Measurements from ENCODE around the gene GBP7. TPM values are rescaled to one million over a fixed set of nuclear protein-coding genes. Genes with fewer than 3 reads are reported as not detected.
"Not testable (repeated sequence)": the region's sequence is repeated elsewhere in the genome, so short reads cannot be mapped to it uniquely, and the experiment has no call there.

GBP7 gene
- total RNA-seq, 2 experiments from 2014 or later: 0.10 to 0.36 TPM

GRCh38 chr1:89147678-89148658 is 27.8 kb downstream of the GBP7 start:
- Mint-ChIP-seq H3K27ac (no peak overlapping the region), H3K36me3 (no peaks in the 10 kb centered on the region), H3K4me1 (peaks cover 5% of the 10 kb centered on the region), H3K9me3 (no peaks in the 10 kb centered on the region), H3K27me3 (no peaks in the 10 kb centered on the region), H3K4me3 (no peak overlapping the region)
- no peak for DNase-seq

GRCh38 chr1:89146721-89147120 is 29.1 kb downstream of the GBP7 start:
- Mint-ChIP-seq H3K9me3 (no peaks in the 10 kb centered on the region), H3K27ac (no peak overlapping the region), H3K36me3 (no peaks in the 10 kb centered on the region), H3K27me3 (no peaks in the 10 kb centered on the region), H3K4me1 (peaks cover 3% of the 10 kb centered on the region), H3K4me3 (no peak overlapping the region)
- DNase-seq: no peak

- H3K36me3 Mint-ChIP-seq: no peaks in the 10 kb centered on the region
- no peak overlapping the region for H3K4me3 Mint-ChIP-seq
- H3K9me3 Mint-ChIP-seq: no peaks in the 10 kb centered on the region
These were observed 32.3 kb downstream of the GBP7 start for GRCh38 chr1:89143484-89143883.

GRCh38 chr1:89142160-89142559 is 33.6 kb downstream of the GBP7 start:
- H3K27me3 Mint-ChIP-seq: no peaks in the 10 kb centered on the region
- no peak overlapping the region for H3K4me3 Mint-ChIP-seq
- no peak for DNase-seq
- peaks cover 4% of the 10 kb centered on the region for H3K4me1 Mint-ChIP-seq
- H3K36me3 Mint-ChIP-seq: no peaks in the 10 kb centered on the region
- H3K27ac Mint-ChIP-seq: no peak overlapping the region
- H3K9me3 Mint-ChIP-seq: peaks cover 3% of the 10 kb centered on the region

More at GRCh38 chr1:89143484-89143883, 32.3 kb downstream of the GBP7 start:
- no peak for DNase-seq
- Mint-ChIP-seq H3K27ac (no peak overlapping the region), H3K4me1 (peaks cover 4% of the 10 kb centered on the region), H3K27me3 (no peaks in the 10 kb centered on the region)

- Mint-ChIP-seq H3K27me3 (no peaks in the 10 kb centered on the region), H3K27ac (no peak overlapping the region), H3K4me1 (peaks cover 21% of the 10 kb centered on the region), H3K9me3 (peaks cover 18% of the 10 kb centered on the region), H3K36me3 (peaks cover 6% of the 10 kb centered on the region), H3K4me3 (no peak overlapping the region)
- no peak for DNase-seq
These were observed 42.1 kb downstream of the GBP7 start for GRCh38 chr1:89133747-89134146.

- Mint-ChIP-seq H3K4me1 (peaks cover 36% of the 10 kb centered on the region), H3K27ac (no peak overlapping the region), H3K36me3 (peaks cover 19% of the 10 kb centered on the region), H3K4me3 (no peak overlapping the region), H3K27me3 (no peaks in the 10 kb centered on the region), H3K9me3 (peaks cover 15% of the 10 kb centered on the region)
- no peak for DNase-seq
These were observed 45.1 kb downstream of the GBP7 start for GRCh38 chr1:89130716-89131115.

GRCh38 chr1:89129911-89130310 is 45.9 kb downstream of the GBP7 start:
- Mint-ChIP-seq H3K27ac (peak overlapping the region; percentile 97), H3K27me3 (no peaks in the 10 kb centered on the region), H3K4me1 (peaks cover 36% of the 10 kb centered on the region), H3K4me3 (no peak overlapping the region), H3K36me3 (peaks cover 22% of the 10 kb centered on the region), H3K9me3 (peaks cover 12% of the 10 kb centered on the region)
- DNase-seq: no peak

GRCh38 chr1:89128003-89128458 is 47.8 kb downstream of the GBP7 start:
- peak overlapping the region; percentile 18 for H3K4me3 Mint-ChIP-seq
- peak overlapping the region; percentile 96 for H3K27ac Mint-ChIP-seq
- H3K27me3 Mint-ChIP-seq, DNase-seq, H3K9me3 Mint-ChIP-seq: not testable (repeated sequence)
- peaks cover 42% of the 10 kb centered on the region for H3K4me1 Mint-ChIP-seq
- peaks cover 36% of the 10 kb centered on the region for H3K36me3 Mint-ChIP-seq

GRCh38 chr1:89126602-89127565 is 48.9 kb downstream of the GBP7 start:
- Mint-ChIP-seq H3K4me1 (peaks cover 51% of the 10 kb centered on the region), H3K27ac (peak overlapping the region; percentile 96), H3K4me3 (peak overlapping the region; percentile 80), H3K36me3 (peaks cover 47% of the 10 kb centered on the region)
- H3K27me3 Mint-ChIP-seq, H3K9me3 Mint-ChIP-seq: not testable (repeated sequence)
- peak; percentile 83 for DNase-seq

GRCh38 chr1:89125913-89126580 is 49.8 kb downstream of the GBP7 start, which contains the start of gene GBP2:
GBP2 (minus strand) TSS chr1:89126114; CDS start chr1:89121966, 4,148 bp downstream.
- Mint-ChIP-seq H3K27ac (peak within 1 kb of the TSS; percentile 96), H3K4me1 (peaks cover 56% of the 10 kb centered on the region), H3K27me3 (no peaks in the 10 kb centered on the region), H3K4me3 (peak within 1 kb of the TSS; percentile 90), H3K9me3 (peaks cover 8% of the 10 kb centered on the region), H3K36me3 (peaks cover 52% of the 10 kb centered on the region)
- peak; percentile 16 for DNase-seq

GRCh38 chr1:89125240-89125912 is 50.4 kb downstream of the GBP7 start:
- Mint-ChIP-seq H3K4me3 (peak overlapping the region; percentile 90), H3K27me3 (no peaks in the 10 kb centered on the region), H3K36me3 (peaks cover 54% of the 10 kb centered on the region), H3K27ac (peak overlapping the region; percentile 95), H3K9me3 (peaks cover 8% of the 10 kb centered on the region), H3K4me1 (peaks cover 56% of the 10 kb centered on the region)
- no peak for DNase-seq

GRCh38 chr1:89121641-89122040 is 54.2 kb downstream of the GBP7 start:
- DNase-seq: no peak
- H3K4me3 Mint-ChIP-seq: peak overlapping the region; percentile 37
- H3K9me3 Mint-ChIP-seq: no peaks in the 10 kb centered on the region
- H3K27me3 Mint-ChIP-seq: no peaks in the 10 kb centered on the region
- peaks cover 38% of the 10 kb centered on the region for H3K4me1 Mint-ChIP-seq
- H3K27ac Mint-ChIP-seq: peak overlapping the region; percentile 59
- H3K36me3 Mint-ChIP-seq: peaks cover 42% of the 10 kb centered on the region

- Mint-ChIP-seq H3K27ac (no peak overlapping the region), H3K27me3 (no peaks in the 10 kb centered on the region), H3K9me3 (peaks cover 1% of the 10 kb centered on the region), H3K4me1 (peaks cover 29% of the 10 kb centered on the region), H3K4me3 (no peak overlapping the region), H3K36me3 (peaks cover 56% of the 10 kb centered on the region)
- no peak for DNase-seq
These were observed 61.1 kb downstream of the GBP7 start for GRCh38 chr1:89114662-89115061.
